Measurements from ENCODE around the gene MOG. TPM values are rescaled to one million over a fixed set of nuclear protein-coding genes. Genes with fewer than 3 reads are reported as not detected.

The MOG gene
- total and polyA plus RNA-seq, 2 experiments from 2014 or later, result 0.55 to 2.5 TPM

GRCh38 chr6:29608131-29608530 lies 48.8 kb upstream of the MOG start:
- peaks cover 76% of the 10 kb centered on the region for H3K36me3 ChIP-seq (ENCODE audit: insufficient read depth)
- peaks cover 21% of the 10 kb centered on the region for H4K20me1 ChIP-seq (replicated peaks; ENCODE audit: insufficient read depth)
- peaks cover 10% of the 10 kb centered on the region; the same call in 1 of the 2 replicates for H3K79me2 ChIP-seq (replicated peaks; ENCODE audit: insufficient read depth)
- H3K27ac ChIP-seq (ENCODE audit: low read depth), result no peak overlapping the region
- no peaks in the 10 kb centered on the region for H3K27me3 ChIP-seq (ENCODE audit: insufficient read depth)
- no peak for DNase-seq (ENCODE audit: low spot score)
- Mint-ChIP-seq H3K9me3 (no peaks in the 10 kb centered on the region), H3K4me1 (peaks cover 15% of the 10 kb centered on the region), H3K27me3 (ENCODE audit: insufficient read depth, low read depth, poor library complexity) (peaks cover 5% of the 10 kb centered on the region), H3K36me3 (ENCODE audit: low read depth) (peaks cover 95% of the 10 kb centered on the region), H3K27ac (no peak overlapping the region), H3K4me3 (no peak overlapping the region)
- H3K9me2 ChIP-seq (ENCODE audit: insufficient read depth), result no peaks in the 10 kb centered on the region
- H3K4me1 ChIP-seq (ENCODE audit: insufficient read depth), result peaks cover 5% of the 10 kb centered on the region; the same call in 1 of the 2 replicates
- no peak overlapping the region for H3K4me3 ChIP-seq
- H2AFZ ChIP-seq, result no peak overlapping the region
- no peak for ATAC-seq
- H3K4me2 ChIP-seq, result no peak overlapping the region
- TF ChIP-seq ZNF331 (CRISPR knock-in tag; IDR thresholded peaks at IDR 0.05; ENCODE audit: low read depth) (no peak), JUNB (IDR thresholded peaks at IDR 0.05; ENCODE audit: unreplicated experiment) (no peak), POLR2AphosphoS5 (IDR thresholded peaks at IDR 0.05; ENCODE audit: low read depth) (no peak), EZH2 (IDR thresholded peaks at IDR 0.05; ENCODE audit: low read depth, unreplicated experiment) (no peak), NANOG (IDR thresholded peaks at IDR 0.05; ENCODE audit: borderline replicate concordance) (no peak), CREB1 (CRISPR knock-in tag; IDR thresholded peaks at IDR 0.05; ENCODE audit: low read depth) (no peak), CTCF (conservative IDR thresholded peaks at IDR 0.05; ENCODE audit: low read depth in 2 of 2) (no peak), REST (IDR thresholded peaks at IDR 0.05; ENCODE audit: unreplicated experiment) (no peak), EZH2phosphoT487 (IDR thresholded peaks at IDR 0.05; ENCODE audit: unreplicated experiment) (no peak), ZNF114 (CRISPR knock-in tag; IDR thresholded peaks at IDR 0.05) (no peak), STAT1 (IDR thresholded peaks at IDR 0.05; ENCODE audit: unreplicated experiment) (no peak)
- TF ChIP-seq, protein P1, sequence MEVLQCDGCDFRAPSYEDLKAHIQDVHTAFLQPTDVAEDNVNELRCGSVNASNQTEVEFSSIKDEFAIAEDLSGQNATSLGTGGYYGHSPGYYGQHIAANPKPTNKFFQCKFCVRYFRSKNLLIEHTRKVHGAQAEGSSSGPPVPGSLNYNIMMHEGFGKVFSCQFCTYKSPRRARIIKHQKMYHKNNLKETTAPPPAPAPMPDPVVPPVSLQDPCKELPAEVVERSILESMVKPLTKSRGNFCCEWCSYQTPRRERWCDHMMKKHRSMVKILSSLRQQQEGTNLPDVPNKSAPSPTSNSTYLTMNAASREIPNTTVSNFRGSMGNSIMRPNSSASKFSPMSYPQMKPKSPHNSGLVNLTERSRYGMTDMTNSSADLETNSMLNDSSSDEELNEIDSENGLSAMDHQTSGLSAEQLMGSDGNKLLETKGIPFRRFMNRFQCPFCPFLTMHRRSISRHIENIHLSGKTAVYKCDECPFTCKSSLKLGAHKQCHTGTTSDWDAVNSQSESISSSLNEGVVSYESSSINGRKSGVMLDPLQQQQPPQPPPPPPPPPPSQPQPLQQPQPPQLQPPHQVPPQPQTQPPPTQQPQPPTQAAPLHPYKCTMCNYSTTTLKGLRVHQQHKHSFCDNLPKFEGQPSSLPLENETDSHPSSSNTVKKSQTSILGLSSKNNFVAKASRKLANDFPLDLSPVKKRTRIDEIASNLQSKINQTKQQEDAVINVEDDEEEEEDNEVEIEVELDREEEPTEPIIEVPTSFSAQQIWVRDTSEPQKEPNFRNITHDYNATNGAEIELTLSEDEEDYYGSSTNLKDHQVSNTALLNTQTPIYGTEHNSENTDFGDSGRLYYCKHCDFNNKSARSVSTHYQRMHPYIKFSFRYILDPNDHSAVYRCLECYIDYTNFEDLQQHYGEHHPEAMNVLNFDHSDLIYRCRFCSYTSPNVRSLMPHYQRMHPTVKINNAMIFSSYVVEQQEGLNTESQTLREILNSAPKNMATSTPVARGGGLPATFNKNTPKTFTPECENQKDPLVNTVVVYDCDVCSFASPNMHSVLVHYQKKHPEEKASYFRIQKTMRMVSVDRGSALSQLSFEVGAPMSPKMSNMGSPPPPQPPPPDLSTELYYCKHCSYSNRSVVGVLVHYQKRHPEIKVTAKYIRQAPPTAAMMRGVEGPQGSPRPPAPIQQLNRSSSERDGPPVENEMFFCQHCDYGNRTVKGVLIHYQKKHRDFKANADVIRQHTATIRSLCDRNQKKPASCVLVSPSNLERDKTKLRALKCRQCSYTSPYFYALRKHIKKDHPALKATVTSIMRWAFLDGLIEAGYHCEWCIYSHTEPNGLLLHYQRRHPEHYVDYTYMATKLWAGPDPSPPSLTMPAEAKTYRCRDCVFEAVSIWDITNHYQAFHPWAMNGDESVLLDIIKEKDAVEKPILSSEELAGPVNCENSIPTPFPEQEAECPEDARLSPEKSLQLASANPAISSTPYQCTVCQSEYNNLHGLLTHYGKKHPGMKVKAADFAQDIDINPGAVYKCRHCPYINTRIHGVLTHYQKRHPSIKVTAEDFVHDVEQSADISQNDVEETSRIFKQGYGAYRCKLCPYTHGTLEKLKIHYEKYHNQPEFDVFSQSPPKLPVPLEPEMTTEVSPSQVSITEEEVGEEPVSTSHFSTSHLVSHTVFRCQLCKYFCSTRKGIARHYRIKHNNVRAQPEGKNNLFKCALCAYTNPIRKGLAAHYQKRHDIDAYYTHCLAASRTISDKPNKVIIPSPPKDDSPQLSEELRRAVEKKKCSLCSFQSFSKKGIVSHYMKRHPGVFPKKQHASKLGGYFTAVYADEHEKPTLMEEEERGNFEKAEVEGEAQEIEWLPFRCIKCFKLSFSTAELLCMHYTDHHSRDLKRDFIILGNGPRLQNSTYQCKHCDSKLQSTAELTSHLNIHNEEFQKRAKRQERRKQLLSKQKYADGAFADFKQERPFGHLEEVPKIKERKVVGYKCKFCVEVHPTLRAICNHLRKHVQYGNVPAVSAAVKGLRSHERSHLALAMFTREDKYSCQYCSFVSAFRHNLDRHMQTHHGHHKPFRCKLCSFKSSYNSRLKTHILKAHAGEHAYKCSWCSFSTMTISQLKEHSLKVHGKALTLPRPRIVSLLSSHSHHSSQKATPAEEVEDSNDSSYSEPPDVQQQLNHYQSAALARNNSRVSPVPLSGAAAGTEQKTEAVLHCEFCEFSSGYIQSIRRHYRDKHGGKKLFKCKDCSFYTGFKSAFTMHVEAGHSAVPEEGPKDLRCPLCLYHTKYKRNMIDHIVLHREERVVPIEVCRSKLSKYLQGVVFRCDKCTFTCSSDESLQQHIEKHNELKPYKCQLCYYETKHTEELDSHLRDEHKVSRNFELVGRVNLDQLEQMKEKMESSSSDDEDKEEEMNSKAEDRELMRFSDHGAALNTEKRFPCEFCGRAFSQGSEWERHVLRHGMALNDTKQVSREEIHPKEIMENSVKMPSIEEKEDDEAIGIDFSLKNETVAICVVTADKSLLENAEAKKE (CRISPR knock-in tag; IDR thresholded peaks at IDR 0.05), result no peak
- TF ChIP-seq, protein P2, sequence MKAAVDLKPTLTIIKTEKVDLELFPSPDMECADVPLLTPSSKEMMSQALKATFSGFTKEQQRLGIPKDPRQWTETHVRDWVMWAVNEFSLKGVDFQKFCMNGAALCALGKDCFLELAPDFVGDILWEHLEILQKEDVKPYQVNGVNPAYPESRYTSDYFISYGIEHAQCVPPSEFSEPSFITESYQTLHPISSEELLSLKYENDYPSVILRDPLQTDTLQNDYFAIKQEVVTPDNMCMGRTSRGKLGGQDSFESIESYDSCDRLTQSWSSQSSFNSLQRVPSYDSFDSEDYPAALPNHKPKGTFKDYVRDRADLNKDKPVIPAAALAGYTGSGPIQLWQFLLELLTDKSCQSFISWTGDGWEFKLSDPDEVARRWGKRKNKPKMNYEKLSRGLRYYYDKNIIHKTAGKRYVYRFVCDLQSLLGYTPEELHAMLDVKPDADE (IDR thresholded peaks at IDR 0.05), result no peak
- H3F3A ChIP-seq (replicated peaks; ENCODE audit: low read depth), result peaks cover 41% of the 10 kb centered on the region; the same call in 1 of the 2 replicates
